SU-DHL-6 (cell line): ENCODE data around the gene MED23.

Experiments
- CTCF ChIP-seq: fragments of 200-600 bp; sonication (generic); IDR thresholded peaks from one replicate; pipeline ENCODE4 v1.5.1; 2017; ENCODE audit warnings: antibody characterized with exemption, mild to moderate bottlenecking, low read length, moderate library complexity; ENCODE audit not compliant: insufficient read depth, poor library complexity, severe bottlenecking
- EZH2phosphoT487 ChIP-seq: fragments of 200-600 bp; sonication (generic), shearing (Covaris generic); conservative IDR thresholded peaks from 2 replicates; pipeline ENCODE4 v1.6.1; 2018; ENCODE audit warnings: mild to moderate bottlenecking, antibody characterized with exemption, low read length, moderate library complexity, mixed read lengths

- TF ChIP-seq CTCF = no peak
- TF ChIP-seq EZH2phosphoT487 = no peak
Observed at GRCh38 chr6:131645846-131646245, 17.8 kb upstream of the MED23 start.
